Hematopoietic multipotent progenitor cell (in vitro differentiated cells): ENCODE data around the gene RFX4. TPM values are rescaled to one million over a fixed set of nuclear protein-coding genes. Genes with fewer than 3 reads are reported as not detected.

Experiments
- DNase-seq, 3 donors: peaks; one replicate each; pipeline ENCODE4 v3.0.0-alpha.2; 2011 to 2015; ENCODE audit warnings: low read depth in 2 of 3, low spot score in 2 of 3
- total RNA-seq: library from RNA; depleted of rRNA; stranded (reverse); fragments of >200 nt; gene quantifications from one replicate; pipeline ENCODE4 v1.2.3, GENCODE V29; 2012

The RFX4 gene
- total RNA-seq = not detected

DNA sequence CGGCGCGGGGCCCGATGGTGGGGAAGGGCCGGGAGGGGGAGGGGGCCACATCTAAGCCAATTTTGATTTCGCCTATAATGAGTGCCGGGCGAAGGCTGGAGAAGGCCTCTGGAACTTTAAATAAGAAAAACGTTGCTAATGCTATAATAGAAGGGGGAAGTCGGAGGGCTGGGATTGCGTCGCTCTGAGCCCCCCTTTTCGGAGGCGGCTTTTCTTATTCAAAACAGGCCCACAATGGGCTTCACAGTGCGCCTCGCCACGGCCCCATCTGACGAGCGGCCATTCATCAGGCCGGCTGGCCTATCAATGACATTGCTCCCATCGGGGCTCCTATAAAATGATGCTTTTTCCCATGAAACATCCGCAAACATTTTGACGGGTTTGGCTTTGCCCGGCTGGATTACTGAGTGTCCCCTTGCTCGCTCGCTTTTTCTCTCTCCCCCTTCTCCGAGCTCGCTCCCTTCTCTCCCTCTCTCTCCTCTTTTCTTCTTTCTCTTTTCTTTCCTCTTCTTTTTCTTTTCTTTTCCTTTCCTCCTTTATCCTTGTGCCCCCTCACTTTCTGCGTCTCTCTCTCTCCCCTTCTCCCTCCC, at the start of gene RFX4:
Gene RFX4, plus strand, starts transcription at position 364 of the 590 bp plus-strand sequence. CDS start 317 bp downstream, outside the sequence.
- DNase-seq = peak in 1 of 3 donors; percentile 32

DNA sequence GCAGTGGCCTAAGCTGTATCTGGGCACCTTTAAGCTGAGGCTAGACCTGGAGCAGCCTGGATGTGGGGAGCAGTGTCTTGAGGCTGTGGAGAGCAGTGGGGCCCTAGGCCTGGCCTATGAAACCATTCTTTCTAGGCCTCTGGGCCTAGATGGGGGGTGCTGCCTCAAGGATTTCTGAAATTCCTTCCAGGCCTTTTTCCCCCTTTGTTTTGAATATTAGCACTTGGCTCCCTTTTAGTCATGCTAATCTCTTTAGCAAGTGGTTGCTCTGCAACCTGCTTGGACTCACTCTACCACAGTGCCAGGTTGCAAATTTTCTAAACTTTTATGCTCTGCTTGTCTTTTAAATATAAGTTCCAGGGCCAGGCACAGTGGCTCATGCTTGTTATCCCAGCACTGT, 41.6 kb upstream of the RFX4 start:
- DNase-seq = no peak

DNA sequence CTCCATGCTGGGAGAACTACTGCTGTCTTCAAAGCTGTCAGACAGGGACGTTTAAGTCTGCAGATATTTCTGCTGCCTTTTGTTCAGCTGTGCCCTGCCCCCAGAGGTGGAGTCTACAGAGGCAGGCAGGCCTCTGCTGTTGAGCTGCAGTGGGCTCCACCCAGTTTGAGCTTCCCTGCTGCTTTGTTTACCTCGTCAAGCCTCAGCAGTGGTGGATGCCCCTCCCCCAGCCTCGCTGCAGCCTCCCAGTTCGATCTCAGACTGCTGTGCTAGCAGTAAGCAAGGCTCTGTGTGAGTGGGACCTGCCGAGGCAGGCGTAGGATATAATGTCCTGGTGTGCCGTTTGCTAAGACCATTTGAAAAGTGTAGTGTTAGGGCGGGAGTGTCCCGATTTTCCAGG, 31.4 kb upstream of the RFX4 start:
- DNase-seq = no peak

DNA sequence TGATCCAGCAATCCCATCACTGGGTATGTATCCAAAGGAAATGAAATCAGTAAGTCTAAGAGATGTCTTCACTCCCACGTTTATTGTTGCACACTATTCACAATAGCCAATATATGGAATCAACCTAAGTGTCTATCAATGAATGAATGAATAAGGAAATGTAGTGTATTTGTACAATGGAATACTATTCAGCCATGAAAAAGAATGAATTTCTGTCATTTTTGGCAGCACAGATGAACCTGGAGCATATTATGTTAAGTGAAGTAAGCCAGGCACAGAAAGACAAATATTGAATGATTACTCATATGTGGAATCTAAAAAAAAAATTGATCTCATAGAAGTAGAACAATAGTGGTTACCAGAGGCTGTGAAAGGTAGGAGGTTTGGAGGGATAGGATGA, 30.6 kb upstream of the RFX4 start:
- no peak for DNase-seq

DNA sequence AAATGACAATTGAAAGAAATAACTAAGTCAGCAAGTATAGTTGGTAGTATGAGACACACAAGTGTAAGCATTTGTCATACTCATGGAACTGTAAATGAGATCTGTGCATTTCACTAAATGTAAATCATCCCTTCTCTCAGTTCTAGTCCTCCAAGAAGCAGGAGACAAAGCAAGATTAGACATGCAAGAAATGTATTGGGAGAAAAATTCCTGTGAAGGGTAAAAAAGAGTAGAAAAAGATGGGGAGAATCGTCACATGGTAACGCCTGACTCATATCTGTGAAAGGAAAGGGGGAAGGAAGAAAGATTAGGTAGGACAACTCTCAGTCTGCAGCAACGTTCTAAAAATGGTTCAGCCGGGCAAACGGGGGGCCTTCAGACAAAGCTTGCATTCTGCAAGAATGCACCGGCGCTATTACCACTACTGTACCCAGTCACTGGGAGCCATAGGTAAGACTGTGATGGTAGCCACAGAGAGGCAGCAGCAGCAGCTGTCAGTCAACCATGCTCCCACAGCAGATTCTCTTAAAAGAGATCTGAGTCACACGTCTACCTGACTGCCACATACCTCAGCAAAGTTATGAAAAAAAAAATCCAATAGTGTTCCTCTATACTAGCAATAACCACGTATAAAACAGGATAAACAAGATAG, 18.0 kb upstream of the RFX4 start:
- DNase-seq = no peak

DNA sequence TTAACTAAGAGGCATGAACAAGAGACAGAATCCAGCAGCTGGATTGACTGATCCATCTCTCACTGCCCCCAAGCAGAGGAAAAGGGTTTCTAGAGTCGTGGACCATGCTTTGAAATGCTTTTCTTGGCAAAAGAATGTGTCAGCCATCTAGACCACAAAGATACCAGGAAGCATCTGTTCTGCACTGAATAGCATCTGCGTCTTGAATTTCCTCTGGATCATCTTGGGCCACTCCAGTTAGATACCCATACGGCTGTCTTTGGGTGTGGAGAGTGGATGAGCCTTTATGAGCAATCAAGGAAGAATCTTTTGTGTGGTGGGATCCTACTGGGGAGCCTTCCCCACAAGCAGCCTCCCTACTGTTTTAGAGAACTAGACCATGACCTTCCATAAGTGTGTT, 16.0 kb upstream of the RFX4 start:
- no peak for DNase-seq

DNA sequence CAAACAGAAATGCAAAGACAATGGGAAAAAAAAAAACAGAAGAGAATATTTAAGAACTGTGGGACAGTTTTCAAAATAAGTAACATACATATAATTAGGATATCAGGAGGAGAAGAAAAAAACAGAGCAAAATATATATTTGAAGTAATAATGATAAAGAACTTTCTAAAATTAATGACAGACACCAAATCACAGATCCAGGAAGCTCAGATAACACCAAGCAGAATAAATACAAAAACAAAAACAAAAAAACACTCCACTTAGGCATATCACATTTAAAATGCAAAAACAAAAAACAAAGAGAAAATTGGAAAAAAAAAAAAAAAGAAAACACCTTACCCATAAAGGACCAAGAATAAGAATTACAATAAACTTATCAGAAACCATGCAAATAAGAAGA, 9.6 kb upstream of the RFX4 start:
- DNase-seq = no peak

DNA sequence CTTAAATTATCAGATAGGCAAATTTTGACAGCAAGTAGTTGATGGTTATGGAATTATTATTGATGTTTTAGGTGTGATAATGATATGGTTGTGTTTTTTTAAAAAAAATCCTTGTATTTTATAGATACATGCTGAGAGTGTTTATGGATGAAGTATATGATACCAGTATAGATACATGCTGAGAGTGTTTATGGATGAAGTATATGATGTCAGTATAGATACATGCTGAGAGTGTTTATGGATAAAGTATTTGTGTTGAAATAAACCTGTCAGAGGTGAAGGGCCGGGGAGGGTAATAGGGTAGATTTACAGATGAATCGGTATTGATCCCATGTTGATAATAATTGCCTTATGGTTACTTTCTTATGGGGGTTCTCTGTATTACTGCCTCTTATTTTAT, 6.0 kb upstream of the RFX4 start:
- DNase-seq = no peak

DNA sequence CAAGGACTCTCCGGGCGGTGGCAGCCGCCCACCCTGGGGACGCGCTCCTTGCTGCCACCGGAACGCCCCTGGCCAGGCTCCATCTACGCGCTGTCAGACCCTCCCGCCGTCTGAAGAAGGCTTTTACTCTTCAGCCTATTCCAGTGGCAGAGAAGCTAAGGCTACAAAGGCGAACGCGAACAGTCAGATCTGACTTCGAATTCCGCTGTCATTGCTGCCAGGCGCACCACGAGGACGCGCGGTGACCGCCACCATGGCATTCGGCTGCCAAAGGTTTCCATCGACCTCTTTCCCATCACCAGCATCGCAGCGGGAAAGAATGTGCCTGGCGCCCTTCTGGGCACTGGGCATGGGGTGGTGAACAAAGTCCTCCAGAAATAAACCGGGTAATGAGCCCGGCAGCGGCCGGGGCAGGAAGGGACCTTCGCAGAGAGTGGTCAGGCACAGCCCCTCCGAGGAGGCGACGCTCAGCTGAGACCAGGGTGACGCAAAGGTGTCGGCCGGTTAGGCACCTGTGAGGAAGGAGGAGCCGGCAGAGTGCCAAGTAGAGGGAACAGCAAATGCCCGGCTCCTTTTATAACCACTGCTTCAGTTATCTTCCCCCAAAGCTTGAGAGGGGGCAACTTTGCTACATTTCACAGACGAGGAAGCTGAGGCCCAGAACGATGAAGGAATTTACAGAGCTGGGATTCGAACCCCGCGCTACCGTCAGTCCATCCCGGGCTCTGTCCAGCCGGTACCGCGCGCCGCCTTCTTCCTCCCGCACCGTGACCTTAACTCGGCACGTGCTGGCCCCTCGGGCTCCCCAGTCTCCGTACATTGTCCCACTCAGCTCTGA, 1.9 kb upstream of the RFX4 start:
- DNase-seq = no peak

DNA sequence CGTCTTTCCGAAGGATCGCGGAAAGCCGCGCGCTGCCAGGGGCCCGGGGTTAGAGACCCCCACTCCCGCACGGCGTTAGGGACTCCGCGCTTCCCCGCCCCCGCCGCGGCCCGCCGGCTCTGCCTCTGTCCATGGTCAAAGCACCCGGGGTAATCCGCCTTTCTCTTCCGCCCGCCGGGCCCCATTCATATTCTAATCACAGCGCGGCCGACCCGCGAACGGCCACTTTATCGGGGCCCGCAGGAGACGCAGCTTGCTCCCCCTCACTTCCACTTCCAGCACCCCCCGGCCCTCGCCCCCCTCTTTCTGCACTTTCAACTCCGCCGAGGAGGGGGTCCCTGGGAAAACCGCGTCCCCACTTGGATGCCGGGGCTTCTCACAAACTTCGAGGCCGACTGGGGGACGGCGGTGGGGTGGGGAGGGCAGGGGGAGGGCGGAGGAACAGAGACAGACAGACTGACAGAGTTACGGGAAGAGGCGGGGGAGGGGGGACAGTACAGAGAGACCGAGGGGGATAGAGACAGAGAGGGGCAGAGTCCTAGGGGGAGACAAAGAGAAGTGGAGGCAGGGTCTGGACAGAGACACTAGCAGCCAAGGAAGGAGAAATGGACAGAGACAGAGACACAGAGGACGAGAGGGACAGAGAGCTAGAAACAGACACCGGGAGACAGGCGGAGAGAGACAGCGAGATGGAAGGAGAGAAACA, 1.1 kb upstream of the RFX4 start:
- DNase-seq = peak in 1 of 3 donors; percentile 32

DNA sequence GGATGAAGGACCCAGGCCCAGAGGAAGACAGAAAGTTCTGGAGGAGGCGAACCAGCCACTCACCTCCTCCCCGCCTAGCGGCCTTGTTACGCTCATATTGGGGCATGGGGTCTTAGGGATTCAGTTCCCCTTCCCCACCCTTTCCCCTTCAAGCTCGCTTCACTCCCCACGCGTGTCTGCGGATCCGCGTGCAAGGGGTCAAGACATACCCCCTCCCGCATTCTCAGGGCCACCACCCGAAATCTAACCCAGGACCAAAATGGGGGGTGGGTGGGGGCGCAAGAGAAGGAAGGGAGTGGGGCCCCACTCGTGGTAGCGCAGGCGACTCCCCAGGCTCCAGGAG, 584 bp upstream of the RFX4 start:
- DNase-seq = no peak

DNA sequence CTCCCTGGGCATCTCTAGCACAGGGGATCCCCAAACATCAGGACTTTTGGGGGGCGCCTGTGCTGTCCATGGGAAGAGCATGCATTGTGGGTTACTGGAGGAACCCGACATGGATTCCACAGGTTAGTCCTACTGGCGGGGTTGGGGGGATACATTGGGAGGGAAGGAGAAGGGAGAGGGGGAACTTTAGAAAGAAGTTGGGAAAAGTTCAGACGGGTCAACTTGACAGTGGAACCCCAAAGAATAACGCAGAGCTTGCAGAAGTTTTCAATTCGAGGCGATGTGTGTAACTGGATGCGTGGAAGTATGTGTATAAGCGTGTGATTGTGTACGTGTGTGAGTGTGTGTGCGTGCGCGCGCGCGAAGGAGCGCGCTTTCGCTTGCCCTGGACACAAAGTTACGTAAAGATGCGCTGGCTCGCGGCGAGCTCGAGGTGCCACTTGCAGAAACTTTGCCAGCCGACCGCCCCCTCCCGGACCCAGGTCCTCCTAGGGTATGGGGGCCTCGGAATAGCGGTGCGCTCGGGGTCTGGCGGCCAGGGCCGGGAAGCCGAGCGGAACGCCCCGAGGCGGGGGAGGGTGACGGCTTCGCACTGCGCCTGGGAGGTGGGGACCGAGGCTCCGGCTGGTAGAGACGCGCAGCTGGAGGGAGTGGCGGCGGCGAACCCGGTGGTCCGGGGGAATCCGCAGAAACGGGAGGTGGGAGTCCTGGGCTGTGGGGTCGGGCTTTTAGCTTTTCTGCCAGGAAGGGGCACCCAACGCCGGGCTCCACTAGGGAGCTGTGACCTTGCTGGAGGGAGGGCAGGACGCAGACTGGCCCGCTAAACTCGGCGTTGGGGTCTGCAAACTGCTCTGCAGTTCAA, 669 bp downstream of the RFX4 start:
- DNase-seq = peak in 1 of 3 donors; percentile 21

DNA sequence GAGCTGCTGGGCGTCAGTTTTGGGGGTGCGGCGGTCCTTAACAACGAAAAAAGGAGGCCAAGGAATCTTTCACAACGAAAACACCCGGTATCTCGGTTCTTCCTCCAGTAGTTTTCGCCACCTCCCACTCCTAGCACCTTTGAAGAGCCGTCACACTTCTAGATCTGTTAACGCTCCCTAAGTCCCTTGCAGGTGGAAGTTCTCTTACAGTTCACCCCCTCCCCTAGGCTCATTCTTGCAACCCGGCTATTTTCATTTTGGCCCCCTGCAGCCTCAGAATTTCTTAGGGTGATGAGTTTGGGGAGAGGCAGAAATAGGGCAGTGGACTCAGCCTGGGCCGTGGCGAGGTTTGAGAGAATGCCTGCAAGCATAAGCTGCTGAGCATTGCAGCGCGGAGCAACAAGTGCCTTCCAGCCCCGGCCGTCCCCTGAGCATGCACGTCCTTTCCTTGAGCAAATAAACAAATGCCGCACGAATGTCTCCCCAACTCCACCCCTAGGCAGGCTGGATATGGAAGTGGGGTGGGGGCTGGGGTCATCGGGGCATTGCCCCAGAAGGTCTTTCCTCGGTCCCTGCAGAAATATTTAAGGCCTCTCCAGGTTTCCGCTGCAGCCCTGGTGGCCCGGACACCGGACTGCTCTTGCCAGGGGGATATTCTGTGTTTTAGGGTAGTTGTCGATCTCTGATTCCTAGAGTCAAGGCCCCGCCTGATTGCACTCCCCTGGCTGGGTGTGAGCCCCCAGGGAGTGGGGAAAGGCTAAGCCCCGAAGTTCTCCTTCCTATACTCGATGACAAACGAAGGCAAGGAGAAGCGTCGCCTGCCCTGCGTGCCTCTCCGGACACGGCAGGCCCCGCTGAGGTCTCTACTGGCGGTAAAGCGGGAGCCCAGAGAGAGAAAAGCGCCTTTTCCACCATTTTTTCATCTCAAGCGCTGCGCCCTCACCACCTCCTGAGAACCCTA, 1.6 kb downstream of the RFX4 start:
- DNase-seq = peak in 1 of 3 donors; percentile 32

DNA sequence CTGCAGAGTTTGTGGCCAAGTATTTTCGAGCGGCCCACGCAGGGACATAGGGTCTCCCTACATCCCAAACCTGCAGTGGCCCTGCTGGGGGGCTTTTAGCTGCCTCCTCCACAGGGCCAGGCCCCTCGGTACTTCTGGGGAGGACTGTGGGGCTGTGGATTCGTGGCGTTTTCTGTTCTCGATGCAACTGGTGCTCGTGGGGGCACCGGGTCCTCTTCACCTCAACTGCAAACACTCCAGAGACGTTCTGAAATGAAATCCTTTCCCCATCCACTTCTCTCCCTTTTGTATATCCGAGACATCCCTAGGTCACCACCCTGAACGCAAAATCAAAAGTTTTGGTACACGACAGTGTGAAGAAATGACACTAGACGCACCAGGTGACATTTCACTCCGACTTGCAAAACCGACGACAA, 2.3 kb downstream of the RFX4 start:
- DNase-seq = no peak

DNA sequence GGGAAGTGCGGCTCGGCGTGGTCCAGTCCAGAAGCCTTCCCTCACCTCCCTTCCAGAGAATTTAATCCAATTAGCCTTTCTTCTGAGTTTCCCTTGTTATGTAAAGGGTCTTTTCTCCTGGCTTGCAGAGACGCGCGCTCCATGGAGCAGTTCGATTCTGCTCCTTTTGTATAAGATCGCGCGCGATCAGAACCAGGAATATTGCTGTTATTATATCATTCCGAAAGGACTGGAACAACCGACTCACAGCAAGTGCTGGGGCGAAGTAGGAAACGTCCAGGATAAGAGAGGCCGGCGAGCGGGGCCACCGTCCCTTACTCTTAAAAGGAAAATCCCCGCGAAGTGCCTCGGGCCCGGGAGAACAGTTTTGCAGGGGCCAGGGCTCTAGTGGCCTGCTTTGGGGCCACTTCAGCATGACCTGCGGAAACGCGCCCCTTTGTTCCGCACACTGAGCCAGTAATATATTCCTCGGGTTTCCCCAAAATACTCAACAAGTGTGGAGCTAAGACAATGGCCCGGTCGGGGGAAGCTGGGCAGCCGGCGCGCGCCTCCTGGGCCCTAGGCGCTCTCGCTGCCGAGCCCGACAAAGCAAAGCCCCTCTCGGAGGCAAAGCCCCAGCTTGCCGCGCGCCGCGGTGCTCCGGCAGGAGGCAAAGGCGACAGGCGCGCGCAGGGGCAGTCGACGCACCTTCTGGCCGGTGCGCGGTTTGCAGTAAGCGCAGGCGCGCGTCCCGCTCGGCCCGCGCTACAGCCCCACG, 2.9 kb downstream of the RFX4 start:
- peak in 1 of 3 donors; percentile 29 for DNase-seq

DNA sequence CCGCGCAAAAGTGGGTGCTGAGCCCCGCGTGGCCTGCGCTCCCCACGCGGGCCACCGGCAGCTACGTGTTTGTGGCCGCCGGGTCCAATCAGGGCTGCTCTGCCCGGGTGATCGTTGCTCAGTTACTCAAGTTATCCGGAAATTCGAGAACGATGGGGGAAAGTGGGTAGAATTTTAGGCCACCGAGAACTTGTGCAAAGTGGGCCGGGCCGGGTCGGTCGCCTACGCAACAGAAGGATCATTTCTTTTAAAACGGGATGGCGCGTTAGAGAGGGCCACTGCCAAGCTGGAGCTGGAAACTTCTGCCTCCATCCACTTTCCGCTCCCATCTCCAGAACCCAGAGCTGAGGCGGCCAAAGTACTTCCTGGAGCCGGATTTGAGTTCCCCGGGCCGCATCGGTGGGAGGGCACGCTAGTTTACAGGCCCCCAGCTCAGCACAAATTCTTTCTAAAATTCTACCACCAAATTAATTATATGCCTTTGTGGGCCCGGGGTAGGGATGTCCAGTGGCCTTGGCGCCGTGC, 3.5 kb downstream of the RFX4 start:
- no peak for DNase-seq

DNA sequence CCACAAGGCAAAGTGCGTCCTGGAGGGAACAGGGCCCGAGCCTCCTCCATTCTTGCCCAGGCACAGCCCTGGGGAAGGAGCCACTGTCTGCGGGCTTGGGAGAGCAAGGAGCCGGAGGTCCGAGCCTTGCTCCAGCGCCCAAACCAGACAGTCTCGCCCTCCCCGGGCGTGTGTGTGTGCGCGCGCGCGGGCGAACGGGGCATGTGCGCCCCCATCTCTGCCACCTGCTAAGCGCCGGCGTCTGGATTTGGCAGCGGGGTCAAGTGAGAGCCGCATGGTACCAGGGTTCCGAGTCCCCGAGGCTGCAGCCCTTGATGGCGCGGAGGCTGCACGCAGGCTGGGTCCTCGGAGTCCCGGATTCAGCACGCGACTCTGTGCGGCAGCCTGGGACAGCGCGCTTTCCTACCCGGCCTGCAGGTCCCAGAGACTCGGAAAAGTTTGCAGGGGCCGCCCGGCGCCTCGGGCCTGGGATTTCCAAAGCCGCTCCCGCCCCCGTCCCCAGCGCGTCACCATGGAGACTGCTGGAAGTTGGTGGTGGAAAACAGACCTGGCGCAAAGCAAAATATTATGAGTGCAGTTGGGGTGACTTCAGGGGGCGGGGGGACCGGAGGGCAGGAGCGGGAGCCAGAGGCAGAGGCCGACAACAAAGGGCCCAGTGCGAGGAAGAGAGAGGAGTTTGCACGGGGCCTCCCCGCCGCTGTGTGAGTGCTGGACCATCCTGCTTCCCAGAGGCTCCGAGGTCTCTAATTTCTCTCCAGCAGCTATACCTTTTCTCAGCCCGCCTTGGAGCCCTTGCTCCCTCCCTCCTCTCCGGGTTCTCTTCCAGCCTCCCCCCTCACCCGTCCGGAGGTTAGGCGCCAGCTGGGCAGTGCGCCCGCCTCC, 4.2 kb downstream of the RFX4 start:
- DNase-seq = peak in 1 of 3 donors; percentile 2
